NB4 (cell line): ENCODE results near the gene OR51F1.

Experiments used
- MYC ChIP-seq: IDR thresholded peaks from 2 replicates; pipeline ENCODE4 v1.6.1; 2011; ENCODE audit warnings: low read depth, low read length
- POLR2A ChIP-seq: IDR thresholded peaks from 2 replicates; pipeline ENCODE4 v1.6.1; 2011; ENCODE audit warnings: mild to moderate bottlenecking; ENCODE audit not compliant: insufficient read length; ENCODE audit errors: extremely low read depth
- TF ChIP-seq, protein P1 (sequence below): IDR thresholded peaks from one replicate; pipeline ENCODE4 v1.5.1; 2012; ENCODE audit warnings: low read depth, low read length
- TF ChIP-seq, protein P2 (sequence below): IDR thresholded peaks from 2 replicates; pipeline ENCODE4 v1.6.1; 2011; ENCODE audit warnings: low read depth, low read length

DNA sequence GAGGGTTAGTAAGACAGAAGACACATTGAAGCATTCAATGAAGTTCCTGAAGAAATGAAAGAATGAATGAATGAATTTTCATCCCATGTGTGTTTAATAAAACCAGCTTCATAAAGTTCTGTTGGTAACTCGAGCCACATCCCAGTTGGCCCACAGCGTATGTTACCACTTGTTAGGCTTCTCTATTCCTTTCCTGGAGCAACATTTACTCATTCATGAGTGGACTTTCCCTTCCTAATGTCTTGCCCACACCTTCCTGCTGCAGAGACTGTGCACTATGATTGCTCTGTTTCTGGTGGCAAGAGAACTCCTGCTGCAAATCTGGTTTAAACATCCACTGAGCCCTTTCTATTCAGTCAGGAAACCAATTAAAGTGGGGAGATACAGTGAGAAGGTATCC is 27.5 kb upstream of the OR51F1 start:
- TF ChIP-seq, protein P1, sequence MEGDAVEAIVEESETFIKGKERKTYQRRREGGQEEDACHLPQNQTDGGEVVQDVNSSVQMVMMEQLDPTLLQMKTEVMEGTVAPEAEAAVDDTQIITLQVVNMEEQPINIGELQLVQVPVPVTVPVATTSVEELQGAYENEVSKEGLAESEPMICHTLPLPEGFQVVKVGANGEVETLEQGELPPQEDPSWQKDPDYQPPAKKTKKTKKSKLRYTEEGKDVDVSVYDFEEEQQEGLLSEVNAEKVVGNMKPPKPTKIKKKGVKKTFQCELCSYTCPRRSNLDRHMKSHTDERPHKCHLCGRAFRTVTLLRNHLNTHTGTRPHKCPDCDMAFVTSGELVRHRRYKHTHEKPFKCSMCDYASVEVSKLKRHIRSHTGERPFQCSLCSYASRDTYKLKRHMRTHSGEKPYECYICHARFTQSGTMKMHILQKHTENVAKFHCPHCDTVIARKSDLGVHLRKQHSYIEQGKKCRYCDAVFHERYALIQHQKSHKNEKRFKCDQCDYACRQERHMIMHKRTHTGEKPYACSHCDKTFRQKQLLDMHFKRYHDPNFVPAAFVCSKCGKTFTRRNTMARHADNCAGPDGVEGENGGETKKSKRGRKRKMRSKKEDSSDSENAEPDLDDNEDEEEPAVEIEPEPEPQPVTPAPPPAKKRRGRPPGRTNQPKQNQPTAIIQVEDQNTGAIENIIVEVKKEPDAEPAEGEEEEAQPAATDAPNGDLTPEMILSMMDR = no peak
- TF ChIP-seq POLR2A (no peak), MYC (no peak)
- TF ChIP-seq, protein P2, sequence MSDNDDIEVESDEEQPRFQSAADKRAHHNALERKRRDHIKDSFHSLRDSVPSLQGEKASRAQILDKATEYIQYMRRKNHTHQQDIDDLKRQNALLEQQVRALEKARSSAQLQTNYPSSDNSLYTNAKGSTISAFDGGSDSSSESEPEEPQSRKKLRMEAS = no peak
